Ammon's horn (tissue), 1 donor: ENCODE measurements around the gene ADGRL2.
A peak's percentile ranks its signal among the peaks of the same experiment; 100 is the strongest.

Experiments
- DNase-seq: peaks from one replicate; pipeline ENCODE4 v3.0.0-alpha.2; 2016; ENCODE audit warnings: low spot score

The ADGRL2 gene

DNA sequence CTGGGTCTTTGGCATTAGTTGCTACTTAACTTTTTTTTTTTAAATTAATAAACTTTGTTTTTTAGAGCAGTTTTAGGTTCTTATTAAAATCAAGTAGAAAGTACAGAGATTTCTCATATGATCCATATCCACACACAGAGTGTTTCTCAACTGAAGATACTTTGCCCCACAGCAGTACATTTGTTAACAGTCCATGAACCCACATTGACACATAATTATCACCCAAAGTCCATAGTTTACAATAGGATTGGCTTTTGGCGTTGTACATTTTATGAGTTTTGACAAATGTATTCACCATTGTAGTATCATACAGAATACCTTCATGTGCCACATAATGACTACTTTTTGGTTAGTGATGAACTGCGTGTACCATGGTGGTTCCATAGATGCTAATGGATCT is 106.8 kb downstream of the ADGRL2 start:
- no peak for DNase-seq

DNA sequence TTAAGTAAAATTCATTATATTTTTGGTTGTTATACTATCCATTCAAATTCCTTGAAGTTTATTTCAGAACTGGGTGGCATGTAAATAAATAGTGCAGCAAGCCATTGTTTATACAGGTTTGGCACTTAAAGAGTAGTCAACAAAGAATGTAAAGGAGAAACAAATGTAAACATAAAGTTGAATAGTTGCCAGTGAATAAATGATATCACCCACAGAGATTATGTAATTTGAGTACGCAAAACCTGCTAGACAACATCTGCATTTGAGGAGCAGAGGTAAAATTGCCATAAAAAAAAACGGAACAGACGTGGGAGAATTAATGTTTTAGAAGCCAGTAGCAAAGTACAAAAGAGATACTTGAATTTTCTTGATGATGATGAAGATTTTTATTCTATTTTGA is 111.6 kb downstream of the ADGRL2 start:
- no peak for DNase-seq

DNA sequence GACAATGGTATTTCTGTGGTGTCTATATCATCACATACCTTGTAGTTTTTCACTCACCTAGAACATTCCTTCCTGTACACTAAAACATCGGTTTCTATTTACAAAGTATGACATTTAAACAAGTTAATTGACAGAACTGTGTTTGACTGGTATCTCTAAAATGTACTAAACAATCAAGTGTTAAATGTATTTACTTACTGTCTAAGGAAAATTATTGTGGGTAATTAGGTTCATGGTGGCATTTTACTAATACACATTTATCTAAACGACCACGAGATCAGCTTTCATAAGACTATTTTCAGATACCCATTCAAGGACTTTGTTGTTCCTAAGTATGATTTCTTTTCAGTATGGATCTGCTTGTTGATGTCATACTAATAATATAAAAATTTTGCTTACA is 115.2 kb downstream of the ADGRL2 start:
- DNase-seq, result no peak

DNA sequence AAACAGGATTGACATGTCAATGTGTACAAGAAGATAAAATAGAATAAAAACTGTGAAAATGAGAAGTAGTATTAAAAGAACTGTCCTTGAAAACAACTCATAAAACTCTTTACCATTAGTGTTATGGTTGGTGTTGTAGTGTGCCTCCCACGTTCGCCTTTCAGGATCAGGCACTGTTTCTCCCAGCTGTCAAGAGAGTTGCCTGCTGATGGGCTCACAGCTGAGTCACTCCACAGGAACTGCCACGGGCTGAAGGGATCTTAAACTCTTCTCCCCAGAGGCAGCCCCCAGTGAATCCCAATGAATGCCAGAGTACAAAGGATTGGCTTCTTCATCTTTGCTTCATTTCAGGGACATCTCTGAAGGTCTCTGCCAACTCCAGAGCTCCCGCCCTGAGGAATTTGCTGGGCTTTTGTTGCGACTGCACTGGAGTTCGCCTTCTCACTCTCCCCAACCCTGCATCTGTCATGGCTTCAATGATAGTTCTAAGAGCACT is 119.6 kb downstream of the ADGRL2 start:
- DNase-seq, result peak; percentile 20

DNA sequence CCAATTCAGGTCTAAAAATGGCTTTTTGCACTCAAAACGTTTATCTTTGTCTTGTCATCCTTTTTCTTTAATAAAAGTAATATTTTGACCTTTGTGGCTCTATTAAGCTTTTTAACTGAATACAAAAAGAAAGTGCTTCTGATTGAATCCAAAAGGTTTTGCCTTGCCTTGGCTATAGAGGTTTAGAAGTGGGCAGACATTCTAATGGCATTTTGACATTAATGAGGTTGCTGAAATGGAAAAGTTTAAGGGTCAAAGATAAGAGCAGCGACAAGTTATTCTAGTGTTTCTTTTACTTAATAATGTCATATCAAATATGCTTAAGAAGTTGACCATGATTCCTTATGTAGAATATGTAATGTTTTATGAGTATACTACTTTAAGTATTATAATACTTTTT is 120.2 kb downstream of the ADGRL2 start:
- DNase-seq, result no peak

DNA sequence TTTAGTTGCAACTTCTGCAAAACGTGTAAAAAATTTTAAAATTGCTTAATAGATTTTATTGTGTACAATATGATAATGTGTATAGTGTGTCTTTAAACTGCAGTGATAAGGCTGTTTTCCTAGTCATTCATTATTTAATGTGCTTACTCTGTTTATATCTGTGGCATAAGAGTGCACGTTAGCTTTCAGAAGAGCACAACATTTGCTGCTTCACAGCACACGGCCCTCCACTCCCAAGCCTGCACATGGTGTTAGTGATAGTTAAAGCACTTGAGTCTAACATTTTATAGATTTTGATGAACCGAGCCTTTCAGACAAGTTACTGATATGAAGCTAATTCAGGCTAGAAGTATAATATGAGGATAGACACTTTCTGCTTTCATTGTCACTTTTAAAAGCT is 120.6 kb downstream of the ADGRL2 start:
- DNase-seq, result no peak

DNA sequence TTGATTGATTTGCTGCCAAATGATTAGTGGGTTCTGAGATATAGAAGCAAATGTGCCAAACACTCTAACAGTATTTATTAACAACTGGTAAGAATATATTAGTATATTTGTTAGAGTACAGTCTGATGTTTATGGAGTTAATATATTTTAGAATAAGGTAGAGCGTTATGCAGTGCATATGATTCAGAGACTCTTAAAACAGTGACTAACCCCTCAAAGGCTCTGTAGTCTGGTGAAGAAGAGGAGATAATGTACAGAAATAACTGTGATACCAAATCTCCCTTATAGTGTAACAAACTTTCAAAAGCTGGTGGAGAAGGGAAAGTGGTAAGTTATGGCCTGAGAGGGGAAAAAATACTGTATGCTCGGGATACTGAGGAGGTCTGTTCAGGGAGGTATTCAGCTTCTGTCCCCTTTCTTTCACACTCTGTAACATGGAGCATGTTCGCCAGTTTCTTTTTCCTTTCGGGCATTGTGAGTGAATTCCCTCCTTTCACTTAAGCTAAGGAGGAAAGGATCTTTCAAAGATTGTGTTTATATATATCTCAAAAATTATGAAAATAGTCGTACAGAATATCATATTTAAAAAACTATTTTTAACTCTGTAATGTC is 121.2 kb downstream of the ADGRL2 start:
- no peak for DNase-seq

DNA sequence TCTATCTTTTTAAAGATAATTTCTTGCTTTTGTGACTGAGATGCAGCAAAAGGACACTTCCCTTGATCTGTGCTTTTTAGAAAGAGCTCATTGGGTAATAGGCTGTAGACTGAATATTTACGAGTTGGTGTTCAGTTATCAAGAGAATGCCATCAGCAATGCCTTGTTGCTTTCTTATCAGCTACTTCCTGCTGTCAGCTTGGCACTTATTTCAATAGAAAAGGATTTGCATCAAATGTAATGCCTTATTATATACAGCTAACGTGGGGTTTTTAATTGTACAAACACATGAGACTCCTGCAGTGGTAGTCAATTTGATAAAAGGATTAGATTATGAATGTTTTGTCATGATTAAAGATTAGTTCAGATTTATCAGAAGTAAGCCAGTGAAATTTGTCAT is 122.2 kb downstream of the ADGRL2 start:
- DNase-seq, result no peak

DNA sequence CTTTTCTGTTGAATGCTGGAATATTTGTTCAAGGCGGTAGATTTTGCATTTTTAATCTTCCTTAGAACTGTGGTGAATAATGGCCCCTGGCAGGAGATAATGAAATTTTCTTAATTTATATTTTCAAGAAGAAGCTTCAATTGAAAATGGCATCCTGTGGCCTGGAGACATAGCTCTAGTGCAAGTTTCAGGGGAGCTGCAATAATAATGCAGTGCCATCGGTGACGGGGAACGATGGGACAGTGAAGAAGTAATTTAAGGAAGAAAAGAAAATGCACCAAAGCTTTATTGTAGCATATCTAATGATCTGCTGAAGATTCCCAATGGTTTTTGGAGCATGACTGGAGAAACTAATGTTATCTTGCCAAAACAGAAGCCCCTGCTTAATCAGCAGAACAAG is 128.4 kb downstream of the ADGRL2 start:
- DNase-seq, result no peak

DNA sequence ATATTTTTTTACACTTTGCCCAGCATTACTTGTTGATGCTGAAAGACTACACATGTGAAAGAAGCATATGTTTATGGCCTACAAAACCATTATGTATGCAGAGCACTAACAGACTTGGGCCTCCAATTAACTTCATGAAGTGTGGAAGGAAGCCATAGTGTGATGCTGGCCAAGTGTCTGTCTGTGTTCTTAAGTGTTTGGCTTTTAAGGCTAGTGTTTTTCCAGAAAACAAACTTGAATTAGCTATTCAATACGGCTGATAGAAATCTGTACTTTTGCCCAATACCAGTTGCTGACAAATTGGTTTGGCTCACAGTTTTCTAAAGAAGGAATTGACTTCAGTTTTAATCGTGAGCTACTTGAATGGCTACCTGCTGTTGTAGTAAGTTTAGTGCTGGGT is 136.1 kb downstream of the ADGRL2 start:
- DNase-seq, result peak; percentile 32

DNA sequence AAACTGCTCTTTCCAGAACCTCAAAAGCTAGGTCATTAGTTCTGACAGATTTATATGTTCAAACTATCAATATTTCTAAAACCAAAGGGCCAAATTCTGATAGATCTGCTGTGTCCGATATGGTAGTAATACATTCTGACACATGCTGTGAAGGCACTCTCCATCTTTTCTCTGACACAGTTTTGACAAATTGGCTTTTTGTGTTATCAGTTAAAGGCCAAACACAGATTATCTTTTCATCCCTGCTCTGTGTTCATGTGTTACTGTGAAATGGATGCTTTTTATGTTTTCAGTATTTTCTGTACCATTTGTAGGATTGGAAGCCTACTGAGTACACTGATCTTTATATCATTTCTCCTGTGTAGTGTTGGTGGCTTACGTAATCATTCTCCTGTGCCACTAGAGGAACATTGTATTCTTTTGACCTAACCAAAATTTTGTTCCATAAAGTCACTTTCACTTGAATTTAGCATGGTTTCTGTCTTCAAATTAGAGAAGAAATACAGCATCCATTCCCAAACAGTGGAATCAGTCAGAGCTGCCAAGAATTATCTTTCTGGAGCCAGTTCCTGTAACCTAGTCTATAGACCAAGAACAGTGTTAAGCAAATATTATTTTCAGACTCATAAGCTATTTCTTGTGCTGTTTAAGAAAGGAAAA is 137.2 kb downstream of the ADGRL2 start:
- no peak for DNase-seq

DNA sequence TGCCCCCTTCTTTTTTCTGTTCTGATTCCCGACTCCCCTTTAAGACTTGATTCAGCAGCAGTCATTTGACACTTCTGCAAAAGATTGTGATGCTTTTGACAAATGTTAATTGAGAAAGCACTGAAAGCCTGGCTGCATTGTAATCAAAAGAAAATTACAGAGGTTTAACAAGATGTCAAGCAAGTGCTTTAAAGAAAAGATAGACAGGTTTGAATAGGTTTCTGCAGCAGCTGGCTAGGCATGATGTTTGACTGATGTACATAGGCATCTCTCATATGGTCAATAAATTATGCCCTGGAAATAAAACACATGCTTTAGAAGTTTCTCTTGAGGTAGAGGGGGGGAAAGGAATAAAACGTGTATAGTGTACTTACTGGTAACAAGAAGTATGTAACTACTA is 147.8 kb downstream of the ADGRL2 start:
- no peak for DNase-seq

DNA sequence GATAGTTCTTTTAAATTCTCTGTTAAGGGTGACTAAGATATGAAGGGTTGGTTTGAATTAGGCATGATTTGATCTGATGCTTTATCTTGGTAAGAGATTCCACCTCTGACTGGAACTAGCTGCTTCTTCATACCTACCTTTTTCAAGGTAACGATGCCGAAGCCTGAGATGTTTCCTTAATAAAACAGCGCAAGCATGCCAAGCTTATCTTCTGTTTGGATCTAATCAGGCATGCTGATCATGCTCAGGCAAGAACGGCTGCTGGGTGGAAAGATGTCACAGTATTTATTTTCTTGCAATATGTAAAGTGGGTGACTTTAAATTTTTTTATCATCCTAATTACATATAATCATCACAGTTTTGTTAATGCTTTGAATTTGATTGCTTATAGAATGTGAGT is 148.7 kb downstream of the ADGRL2 start:
- peak; percentile 8 for DNase-seq

DNA sequence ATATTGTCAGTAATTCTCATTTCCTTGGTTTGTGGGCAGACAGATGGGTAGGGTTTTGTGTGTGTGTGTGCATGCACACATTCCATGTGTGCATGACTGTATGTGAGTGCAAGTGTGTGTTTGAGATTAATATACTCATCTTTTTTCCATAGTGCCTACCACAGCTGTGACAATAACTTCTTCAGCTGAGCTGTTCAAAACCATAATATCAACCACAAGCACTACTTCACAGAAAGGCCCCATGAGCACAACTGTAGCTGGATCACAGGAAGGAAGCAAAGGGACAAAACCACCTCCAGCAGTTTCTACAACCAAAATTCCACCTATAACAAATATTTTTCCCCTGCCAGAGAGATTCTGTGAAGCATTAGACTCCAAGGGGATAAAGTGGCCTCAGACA is 149.3 kb downstream of the ADGRL2 start:
- DNase-seq, result no peak

DNA sequence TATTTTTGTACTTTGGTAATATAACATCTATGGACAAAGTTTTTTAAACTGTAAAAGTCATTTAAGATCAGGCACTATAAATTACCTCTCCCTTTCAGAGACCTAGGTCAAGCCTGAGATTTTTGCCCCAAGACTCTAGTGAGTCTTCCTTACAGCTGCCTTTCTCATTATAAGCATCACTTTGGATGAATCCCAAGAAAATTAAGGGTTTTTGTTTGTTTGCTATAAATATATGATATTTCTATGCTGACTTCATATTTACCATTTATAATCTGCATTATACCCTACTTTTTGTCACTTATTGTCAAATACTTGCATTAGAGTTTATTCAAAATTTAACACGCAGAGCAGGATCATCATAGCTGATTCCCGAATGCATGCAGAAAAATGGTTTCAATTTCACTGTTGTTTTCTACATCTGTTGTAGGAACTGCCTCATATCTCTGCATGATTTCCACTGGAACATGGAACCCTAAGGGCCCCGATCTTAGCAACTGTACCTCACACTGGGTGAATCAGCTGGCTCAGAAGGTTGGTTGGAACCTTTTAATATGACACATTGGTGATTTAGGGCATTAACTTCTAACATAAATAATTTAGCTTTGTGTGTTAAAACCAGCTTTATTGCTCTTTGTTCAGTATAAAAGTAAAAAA is 150.0 kb downstream of the ADGRL2 start:
- DNase-seq, result no peak

DNA sequence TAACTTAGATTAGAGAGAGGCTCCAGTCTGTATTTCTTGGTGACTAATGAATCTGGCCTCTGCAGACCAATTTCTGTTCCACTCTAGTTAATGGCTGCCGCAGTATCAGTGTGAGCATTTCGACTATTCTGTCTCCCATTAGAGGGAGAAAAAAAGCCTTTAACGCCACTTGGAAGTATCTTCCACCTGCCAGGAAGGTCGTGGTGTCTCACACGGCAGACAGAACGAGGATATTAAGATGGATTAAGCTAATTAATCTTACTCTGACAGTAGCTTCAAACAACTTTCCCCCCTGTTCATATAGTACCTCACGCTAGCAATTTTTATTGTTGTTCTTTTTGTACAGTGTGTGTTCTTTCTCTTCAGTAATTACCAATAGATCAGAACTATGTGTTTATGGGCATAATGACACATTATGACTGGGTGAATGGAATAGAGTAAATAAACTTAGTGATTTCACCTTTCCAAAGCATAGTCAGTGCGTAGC is 153.8 kb downstream of the ADGRL2 start:
- DNase-seq, result no peak

DNA sequence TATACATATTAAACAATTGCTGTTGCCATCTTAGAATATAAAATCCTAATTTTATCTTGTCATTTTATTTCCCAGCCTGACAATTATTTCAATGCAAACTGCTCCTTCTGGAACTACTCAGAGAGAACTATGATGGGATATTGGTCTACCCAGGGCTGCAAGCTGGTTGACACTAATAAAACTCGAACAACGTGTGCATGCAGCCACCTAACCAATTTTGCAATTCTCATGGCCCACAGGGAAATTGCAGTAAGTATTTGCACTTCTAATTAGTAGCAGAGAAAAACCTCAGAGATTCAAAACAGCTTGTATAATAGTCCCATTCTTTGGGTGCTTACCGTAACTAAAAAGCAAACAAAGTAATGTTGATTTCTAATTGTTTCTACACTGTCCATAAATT is 167.2 kb downstream of the ADGRL2 start:
- no peak for DNase-seq

DNA sequence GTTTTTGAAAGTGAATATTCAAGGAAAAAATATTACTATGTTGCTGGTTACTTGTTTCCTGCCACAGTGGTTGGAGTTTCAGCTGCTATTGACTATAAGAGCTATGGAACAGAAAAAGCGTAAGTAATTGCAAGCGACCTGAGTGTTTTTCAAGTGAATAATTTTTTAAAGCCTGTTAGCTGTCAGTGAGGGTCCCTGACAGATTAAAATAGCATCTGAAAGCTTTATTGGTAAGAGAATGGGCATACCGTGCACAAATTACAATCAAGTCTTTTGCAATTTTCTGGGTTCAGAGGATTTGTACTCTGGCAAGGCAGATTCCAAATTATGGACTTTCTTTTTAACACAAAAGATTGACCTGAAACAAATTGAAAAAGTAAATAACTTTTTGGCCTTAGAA is 169.7 kb downstream of the ADGRL2 start:
- DNase-seq, result no peak

DNA sequence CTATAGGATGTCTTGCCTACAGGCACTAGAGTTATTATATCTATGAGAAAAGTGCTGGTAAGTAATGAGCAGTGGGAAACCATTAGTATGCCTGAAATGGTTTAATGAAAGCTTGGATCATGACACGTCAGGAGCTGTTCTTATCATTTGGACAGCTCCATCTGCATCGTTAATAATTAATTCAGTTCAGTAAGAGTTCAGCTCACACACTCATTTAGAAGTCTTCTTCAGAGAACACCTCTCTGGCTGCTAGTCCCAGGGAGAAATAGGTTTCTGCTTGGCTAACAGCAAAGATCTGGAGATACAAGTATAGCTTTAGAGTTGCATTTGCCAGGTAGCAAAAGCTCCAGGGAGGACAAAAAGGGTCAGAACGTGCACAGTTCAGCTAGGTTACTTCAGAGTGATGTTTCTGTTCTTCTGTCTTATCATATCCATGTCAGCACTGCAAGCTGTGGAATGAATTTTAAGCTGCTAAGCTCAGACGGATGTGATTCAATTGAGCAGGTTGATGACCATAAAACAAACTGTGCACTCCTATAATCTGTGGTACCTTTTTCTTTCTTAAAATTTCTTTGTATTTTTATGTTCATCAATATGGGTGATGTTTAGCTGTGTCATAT is 173.6 kb downstream of the ADGRL2 start:
- DNase-seq, result no peak

DNA sequence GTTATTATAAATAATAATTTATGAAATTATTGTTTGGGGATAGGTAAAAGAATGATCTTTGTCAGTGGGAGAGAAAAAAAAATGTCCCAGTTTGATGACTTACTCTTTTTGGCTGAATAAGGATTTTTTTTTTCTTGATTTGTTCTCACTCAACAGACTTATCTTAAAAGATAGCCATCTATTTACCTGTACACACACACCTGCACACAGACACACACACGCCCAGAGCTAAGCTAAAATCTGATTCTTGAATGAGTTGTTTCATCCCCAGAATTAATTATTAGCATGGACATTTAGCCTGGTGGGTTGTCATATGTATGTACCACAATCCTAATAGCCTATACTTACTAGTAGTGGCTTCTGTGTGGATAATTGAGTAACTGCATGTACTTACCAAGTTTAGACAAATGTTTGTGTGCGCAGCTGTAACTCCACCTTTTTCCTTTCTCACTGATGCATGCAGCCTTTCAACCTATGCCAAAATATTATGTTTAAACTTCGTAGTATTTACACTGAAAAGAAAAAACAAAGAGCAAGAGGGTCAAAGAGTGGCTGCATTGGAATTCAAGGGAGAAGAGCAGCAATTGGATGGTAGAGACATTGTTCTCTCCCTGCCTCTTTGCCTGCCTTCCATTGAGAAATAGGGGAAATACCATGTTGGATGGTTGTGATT is 174.3 kb downstream of the ADGRL2 start:
- no peak for DNase-seq

DNA sequence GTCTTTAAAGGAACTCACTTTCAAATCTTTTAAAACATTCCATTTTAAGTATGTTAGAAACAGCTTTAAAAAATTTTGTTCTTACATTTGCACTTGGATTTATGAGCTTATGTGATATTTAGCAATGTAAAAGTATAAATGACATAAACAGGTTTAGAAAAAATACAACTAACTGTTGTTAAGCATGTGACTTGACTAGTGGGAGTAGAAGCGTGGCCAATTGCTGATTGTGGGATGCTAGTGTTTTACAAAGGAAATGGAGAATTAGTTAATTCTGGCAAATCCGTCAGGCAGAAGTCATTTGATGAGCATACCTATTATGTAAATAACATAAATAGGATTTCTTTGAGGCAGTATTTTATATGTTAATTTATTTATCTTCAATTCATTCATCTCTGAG is 175.8 kb downstream of the ADGRL2 start:
- DNase-seq, result no peak

DNA sequence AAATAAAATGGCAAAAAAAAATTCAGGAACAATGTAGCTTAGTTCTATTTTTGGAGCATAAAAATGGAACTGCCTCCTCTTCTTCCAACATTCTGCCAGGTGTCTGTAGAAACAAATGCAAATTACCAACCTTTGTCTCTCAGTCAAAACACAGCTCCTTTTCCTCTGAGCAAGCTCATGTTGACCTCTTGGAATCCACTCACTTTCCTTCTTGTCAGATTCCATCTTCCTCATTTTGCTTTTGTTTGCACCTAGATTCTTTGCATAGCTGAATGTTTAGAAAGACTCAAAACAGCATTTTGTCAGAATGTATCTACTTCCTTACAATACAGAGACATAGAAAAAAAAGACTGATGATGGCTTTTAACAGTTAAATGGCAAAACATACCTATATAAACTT is 178.2 kb downstream of the ADGRL2 start:
- no peak for DNase-seq
